Inferior parietal cortex (tissue), 1 donor: Measurements from ENCODE around the gene PGM3.
A peak's percentile ranks its signal among the peaks of the same experiment; 100 is the strongest.
"Not testable (repeated sequence)": the region's sequence is repeated elsewhere in the genome, so short reads cannot be mapped to it uniquely, and the experiment has no call there.

ENCODE experiments used
- DNase-seq: peaks from one replicate; pipeline ENCODE4 v3.0.0-alpha.2; 2016; ENCODE audit errors: extremely low spot score

PGM3 gene, protein sequence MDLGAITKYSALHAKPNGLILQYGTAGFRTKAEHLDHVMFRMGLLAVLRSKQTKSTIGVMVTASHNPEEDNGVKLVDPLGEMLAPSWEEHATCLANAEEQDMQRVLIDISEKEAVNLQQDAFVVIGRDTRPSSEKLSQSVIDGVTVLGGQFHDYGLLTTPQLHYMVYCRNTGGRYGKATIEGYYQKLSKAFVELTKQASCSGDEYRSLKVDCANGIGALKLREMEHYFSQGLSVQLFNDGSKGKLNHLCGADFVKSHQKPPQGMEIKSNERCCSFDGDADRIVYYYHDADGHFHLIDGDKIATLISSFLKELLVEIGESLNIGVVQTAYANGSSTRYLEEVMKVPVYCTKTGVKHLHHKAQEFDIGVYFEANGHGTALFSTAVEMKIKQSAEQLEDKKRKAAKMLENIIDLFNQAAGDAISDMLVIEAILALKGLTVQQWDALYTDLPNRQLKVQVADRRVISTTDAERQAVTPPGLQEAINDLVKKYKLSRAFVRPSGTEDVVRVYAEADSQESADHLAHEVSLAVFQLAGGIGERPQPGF

DNA sequence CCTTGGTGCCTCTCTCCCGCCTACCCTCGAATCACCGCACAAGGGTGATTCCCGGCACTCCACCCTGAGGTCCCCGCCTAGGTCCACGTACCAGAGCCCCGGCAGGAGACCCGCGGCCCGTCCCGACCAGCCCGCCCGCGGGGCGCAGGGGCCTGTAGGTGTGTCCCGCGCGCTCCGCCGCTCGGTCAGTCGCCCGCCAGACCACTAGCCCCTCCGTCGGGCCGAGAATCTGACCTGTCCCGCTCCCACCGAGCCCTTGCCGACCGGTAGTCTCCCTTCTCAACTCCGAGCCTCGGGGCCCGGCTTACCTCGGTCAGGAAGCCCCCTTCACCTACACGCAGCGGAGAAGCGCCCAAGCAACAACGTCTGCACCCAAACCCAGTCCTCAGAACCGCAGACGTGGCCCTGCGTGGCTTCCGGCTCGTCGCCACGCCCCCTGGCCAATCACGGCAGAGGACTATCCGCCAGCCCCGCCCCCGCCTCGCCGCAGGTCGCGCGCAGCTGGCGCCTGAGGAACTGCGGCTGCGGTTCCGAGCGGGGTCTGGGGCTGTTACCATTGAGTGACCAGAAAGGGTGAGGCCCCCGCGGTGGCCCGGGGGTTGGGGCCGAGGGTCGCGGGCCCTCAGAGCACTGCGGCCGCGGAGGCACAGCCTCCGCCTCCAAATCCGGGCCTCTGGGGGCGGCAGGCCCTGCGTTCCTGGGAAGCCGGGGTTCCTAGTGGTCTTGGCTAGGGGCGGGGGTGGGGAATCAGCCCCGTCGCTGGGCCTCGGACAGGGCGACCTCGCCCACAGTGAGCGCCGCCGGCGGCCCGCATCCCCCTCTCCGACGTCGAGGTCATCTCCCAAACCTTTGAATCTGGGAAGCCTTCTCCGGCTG lies at the start of gene PGM3, which contains the start of gene RWDD2A:
PGM3 (minus strand) TSS at position 395 of the 876 bp plus-strand sequence. CDS start 2,253 bp downstream, outside the sequence.
RWDD2A (plus strand) TSS at position 487 of the 876 bp plus-strand sequence. CDS start 1,095 bp downstream, outside the sequence.
- DNase-seq, result peak; percentile 90

DNA sequence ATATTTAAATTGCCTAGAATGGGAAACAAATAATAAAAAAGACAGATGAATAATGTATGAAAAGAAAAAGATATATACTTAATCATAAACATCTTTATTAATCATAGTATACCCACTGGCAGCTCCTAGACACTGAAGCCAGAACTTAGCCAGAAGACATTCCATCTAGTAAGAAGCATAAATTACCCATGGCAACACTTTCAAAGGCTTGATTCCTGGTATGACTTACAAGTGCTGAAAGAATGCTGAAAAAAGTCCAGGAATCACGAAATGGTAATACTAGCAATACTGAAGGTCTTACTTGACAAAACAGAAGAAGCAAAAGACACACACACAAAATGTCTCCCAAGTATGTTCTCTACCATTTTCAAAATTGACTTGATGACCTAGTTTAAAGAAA lies 38.1 kb upstream of the PGM3 start:
- no peak for DNase-seq

DNA sequence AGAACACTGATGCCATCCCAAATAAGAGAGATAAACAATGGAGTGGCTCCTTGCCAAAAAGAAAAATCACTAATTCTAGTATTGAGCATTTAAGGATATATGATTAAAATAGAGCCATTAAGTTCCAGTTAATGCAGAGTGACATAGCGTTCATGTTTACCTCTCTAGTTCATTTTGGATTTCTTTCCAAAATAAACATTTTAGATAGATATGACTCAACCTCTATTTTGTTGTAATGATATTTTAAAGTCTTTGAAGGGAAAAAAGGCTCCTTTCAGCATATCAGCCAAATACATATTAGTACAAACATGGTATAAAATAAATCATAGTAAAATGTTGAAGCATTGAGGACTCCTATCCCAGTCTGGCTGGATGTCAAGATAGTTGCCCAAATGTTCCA lies 33.5 kb upstream of the PGM3 start:
- no peak for DNase-seq

DNA sequence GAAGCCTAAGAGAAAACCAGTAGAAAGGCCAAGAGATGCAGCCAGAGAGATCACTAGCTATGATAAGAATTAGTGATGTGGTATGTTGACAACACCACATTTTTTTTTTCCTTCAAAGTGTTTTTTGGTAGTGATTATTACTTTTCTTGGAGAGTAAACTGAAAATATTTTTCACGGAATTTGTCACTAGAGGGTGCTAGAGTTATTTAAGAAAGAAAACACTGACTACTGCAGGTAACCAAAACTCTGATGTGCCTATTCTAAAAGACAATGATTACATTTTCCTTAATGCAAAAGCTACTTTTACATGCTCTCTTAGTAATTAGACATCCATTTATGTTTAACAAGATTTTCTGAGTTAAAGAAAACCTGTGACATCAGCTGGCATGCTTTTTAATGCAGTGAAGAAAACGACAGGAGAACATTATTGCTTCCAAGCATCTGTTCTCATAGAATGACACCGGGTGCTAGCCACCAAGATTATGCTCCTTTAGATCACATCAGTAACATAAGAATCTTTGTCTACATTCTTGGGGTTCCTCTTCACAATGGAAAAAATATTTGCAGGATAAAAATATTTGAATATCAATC lies 28.9 kb upstream of the PGM3 start:
- DNase-seq, result peak; percentile 76

DNA sequence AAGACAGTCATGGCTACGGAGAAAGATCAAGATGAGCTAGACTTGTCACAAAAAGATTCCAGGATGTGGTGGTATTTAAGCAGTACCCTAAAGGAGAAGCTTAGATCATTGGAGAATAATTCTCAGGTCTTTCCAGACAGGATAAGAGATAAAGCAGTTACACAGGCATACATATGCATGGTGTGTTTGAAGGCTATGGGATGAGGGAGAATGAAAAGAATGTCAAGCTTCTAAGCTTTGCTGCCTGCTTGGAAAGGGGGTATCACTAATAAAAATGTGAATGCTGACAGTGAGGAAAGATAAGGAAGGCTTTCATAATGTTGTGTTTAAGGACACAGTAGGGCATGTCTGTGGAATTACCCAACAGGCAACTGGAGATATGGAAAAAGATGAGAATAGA lies 28.2 kb upstream of the PGM3 start:
- DNase-seq, result no peak

DNA sequence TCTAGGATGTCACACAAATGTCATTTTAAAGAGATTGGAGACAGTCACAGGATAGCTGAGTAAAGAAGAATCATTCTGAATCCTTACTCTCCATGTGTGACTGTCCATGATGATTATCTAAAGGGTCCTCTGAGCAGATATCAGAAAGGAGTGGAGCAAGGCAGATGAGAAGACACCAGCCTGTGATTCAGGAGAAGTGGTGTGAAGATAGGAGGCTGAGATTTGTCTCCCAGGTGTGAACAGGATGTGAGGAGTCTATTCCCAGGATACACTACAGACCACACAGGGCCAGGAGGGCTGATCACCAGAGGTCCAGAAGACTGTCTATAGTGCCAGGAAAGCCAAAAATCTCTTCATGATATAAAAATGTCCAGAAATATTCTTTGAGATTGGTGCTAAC lies 27.1 kb upstream of the PGM3 start:
- DNase-seq, result no peak

DNA sequence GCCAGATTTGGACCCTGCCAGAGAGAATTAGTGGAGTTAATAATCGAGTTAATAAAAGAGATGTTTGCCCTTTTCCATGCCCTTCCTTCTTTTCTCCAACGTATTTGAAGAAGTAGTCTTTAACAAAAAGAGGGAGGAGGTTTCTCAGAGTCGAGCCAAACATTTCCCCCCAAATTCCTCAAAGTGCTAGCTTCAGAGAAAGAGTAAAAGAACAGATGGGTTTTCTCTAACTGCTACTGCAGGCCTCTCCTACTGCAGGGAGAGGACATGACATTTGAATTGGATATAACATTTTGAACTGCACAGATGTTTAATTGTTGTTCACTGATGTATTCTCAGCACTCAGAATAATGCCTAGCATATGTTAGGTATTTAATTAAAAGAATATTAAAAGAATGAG lies 25.6 kb upstream of the PGM3 start:
- DNase-seq, result no peak

DNA sequence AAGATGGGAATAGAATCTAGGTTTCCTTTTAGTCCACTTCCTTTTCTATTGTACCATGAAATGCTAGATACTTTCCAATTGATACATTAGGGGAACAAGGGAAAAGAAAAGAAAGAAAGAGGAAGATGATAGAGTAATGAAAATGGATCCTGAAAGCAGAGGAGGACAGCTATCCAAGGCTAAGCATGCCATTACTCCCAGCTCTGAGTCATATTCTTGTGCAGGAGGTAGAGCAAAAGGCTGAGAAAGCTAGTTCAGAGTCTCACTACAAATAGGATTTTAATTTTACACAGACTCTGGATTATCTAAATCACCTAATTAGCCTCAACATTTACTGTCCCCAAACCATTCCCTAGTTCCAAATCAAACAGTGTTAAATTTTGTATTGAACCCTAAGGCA lies 23.7 kb upstream of the PGM3 start:
- no peak for DNase-seq

DNA sequence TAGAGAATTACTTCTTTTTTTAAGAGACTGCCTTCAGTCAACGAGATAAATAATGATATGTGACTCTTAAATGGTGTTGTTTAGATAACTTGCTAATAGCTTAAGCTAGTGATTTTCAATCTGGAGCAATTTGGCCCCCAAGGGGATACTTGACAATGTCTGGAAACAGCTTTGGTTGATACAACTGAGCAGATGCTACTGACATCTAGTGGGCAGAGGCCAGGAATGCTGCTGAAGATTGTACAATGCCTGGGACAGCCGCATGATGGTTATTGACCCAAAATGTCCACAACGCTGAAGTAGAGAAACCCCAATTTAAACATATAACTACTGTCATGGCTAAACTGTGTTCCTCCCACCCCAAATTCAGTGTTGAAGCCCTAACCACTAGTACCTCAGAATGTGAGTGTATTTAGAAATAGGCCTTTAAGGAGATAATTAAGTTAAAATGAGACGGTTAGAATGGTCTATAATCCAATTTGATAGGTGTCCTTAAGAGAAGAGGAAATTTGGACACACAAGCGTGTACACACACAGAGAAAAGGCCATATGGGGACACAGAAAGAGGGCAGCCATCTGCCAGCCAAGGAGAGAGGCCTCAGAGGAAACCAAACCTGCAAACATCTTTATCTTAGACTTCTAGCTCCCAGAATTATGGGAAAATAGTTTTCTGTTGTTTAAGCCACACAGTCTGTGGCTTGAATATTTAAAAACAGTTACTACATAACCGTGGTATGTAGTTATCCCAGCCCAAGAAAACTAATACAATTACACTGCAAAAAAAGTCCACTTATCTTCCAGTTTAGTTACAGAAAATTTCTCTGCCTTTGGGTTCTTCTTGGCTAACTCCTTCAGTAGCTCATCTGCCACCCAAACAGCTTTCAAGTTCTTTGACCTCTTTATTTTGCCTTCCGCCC lies 22.3 kb upstream of the PGM3 start:
- peak; percentile 88 for DNase-seq

DNA sequence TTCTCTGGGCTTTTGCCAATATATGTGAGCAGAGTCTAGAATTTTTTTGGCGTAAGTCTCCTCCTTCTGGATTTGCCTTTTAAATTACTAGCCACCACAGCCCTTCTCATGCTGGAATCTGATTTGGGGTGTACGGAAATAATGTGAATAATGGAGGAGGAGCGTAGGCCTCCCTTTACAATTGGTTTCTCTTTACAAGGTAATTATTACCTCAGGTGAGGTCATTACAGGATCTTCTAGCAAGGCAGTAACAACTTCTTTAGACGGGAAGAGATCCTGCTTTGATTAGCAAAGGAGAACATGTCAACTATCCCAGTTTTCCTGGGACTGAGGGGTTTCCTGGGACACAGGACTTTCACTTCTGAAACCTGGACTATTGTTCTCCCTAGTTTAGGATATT lies 9.0 kb upstream of the PGM3 start:
- DNase-seq, result no peak

DNA sequence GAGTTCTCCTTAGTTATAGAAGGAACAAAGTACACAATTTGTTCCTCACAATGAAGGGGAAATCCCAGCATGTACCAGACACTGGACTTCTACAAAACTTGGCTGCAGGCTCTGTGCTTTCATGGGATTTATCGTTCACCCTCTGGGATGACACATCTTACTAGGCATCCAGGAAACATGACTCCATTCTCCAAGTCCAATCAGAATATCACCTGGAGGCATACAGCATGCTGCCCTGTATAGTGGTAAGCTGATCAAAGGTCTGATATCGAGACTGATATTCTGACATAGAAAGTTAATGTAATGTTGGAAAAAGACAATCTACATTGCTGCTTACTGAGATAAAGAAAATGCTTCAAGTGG lies 6.8 kb upstream of the PGM3 start:
- no peak for DNase-seq

DNA sequence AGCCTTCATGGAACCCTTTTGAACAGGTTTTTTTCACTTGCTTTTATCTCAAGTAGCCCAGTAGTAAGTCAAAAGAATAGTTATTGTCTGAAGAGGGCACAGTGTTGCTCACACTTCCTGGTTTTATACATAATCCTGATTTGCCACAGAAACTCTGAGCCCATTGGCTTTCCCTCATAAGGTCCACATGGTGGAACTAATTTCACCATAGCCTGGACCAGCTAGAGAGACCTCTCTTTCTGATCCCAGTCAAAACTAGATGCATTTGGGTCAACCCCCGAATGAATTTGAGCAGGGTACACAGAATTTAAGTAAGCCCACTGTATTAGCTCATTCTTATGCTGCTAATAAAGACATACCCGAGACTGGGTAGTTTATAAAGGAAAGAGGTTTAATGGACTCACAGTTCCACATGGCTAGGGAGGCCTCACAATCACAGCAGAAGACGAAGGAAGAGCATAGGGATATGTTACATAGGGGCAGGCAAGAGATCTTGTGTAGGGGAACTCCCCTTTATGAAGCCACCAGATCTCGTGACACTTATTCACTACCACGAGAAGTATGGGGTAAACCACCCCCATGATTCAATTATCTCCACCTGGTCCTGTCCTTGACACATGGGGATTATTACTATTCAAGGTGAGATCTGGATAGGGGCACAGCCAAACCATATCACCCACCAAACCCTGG lies 6.3 kb upstream of the PGM3 start:
- no peak for DNase-seq

DNA sequence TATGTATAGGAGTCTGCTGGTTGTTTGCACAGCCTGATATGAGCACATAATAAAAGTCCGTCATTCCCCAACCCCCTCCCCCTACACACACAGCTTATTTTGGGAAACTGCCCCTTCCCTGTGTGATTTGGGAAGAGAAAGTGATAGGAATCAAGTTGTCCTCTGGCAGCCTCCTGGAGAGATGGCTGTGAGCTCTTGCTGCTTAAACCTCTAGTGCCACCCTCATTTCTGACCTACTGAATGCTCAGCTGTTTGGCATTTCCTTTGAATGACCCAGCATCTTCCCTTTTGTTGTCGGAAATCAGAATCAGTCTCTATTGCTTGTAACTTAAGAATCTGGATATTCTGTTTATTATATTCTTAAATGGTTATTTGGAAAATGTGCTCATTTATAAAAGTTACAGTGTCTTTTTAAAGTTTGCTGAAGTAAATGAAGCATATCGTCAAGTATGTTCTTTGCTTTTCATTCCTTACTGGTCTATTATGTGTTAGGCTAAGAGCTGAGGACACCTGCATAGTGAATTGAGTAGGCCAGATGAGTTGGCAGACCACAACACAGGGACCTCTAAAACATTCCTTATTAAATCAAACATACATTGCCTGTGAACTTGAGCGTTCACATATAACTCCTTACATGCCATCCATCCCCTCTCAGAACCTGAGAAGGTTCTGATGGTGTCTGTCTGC lies 5.6 kb upstream of the PGM3 start:
- DNase-seq, result no peak

DNA sequence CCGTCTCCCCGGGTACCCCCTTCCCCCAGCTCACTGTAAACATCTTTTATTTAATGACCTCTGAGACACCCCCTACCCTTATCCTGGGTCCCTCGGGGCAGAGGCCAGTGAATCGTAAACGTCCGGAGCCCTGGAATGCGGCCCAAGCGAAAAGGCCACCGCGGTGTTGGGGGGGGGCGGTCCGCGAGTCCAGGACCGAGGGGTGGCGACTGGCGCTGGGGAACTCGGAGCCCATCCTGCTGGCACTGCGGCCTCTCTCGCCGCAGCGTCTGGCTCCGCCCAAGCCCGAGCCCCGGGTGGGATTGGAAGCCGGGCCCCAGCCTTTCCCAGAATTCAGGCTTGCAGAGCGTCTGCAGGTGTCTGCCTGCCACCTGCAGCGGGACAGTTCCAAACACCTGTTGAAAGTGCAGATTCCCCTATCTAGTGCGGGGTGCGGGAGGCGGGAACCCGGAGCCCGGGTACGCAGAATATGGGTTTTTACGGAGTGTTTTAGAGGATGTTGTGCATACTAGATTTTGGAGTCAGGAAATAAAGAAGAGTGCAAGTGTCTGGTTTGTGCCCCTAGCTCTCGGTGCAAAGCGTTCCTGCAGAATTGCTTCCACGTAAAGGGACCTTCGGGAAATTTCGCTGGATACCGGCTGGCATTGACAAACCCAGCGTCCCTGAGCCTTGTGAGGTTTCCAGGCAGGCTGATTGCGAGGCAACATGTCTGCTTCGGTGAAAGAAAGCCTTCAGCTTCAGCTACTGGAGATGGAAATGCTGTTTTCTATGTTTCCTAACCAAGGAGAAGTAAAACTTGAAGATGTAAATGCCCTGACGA lies 892 bp upstream of the PGM3 start:
- peak; percentile 44 for DNase-seq

DNA sequence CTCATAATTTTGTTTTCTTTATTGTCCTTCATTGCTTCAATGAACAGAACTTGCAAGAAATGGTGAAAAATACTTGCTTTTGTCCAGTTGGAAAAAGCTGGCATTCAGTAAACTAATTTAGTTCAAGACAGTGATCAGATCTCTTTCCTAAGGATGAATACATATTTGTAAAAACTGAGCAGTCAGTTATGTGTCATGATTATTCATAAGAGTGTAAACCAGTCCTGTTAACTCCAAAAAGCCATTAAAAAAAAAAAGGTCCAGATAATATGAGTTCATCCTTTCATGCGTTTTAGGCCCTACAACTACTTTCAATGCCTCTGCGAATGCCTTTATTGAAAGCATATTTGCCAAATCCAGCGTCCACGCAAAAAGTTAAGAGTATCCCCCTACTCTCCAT lies 609 bp downstream of the PGM3 start:
- no peak for DNase-seq

DNA sequence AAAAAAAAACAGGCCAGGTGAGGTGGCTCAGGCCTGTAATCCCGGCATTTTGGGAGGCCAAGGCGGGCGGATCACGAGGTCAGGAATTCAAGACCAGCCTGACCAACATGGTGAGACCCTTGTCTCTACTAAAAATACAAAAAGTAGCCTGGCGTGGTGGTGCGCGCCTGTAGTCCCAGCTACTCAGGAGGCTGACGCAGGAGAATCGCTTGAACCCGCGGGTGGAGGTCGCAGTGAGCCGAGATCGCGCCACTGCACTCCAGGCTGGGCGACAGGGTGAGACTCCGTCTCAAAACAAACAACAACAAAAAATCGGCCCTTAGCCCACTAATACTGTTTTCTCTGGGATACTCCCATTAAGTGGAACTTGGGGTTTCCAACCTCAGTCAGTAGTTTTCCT lies 1.1 kb downstream of the PGM3 start:
- DNase-seq, result not testable (repeated sequence)

DNA sequence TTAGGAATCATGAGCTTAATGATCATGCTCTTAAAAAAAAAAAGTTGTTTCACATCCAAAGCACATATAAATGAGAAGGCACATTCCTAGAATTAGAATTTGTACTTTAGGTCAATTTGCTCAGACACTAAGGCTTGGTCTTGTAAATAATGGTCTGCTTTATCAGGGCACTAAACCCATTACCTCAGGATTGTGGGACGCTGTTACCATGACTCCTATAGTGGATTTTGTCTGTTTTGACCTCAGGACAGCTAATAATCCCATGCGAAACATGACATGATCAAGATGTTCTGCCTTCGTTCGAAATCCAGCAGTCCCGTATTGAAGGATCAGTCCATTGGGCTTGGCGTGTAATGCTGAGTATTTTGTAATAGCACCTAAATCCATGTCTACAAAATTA lies 2.4 kb downstream of the PGM3 start:
- DNase-seq, result no peak

DNA sequence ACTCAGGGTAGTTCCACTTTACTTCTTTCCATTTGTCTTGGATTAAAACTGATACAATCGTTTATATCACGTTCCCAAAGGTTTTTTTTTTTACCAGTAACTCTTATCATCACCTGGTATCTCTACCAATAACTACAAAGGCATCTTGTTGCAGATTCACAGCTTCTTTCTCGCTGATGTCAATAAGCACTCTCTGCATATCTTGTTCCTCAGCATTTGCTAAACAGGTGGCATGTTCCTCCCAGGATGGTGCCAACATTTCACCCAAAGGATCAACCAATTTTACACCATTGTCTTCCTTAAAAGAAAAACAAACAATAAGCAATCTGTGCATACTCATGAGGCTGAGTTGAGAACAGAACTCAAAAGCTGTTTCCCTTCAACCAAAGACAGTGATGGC lies 4.6 kb downstream of the PGM3 start:
- DNase-seq, result no peak

DNA sequence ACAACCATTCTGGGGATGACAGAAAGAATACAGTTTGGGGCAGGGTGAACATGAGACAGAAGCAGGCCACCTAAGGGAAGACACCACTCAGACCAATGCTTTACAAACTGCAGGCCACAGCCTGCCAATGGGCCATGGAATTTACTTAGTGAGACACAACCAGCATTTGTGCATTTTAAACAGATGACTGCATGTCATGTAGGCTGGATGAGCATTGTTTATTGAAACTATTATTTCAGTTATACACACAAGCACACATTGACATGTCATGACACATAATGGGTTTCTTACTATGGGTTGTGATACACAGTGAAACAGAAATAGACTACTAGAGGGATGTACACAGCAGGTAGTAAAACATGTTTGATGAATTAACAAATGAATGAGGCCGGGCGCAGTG lies 8.0 kb downstream of the PGM3 start:
- no peak for DNase-seq
